Neural cell (in vitro differentiated cells): ENCODE measurements around the gene SLC6A8.

Experiments used
- EZH2 ChIP-seq: fragments of 200-600, 300-800 bp; shearing (Covaris generic), sonication (generic); IDR thresholded peaks from 2 replicates; pipeline ENCODE4 v1.6.1; 2014; ENCODE audit warnings: antibody characterized with exemption, low read length, borderline replicate concordance, mild to moderate bottlenecking; ENCODE audit not compliant: insufficient read depth, poor library complexity, severe bottlenecking
- POLR2AphosphoS5 ChIP-seq: IDR thresholded peaks from 2 replicates; pipeline ENCODE4 v1.6.1; 2012
- TF ChIP-seq, protein P1 (sequence below): fragments of 450-650 bp; IDR thresholded peaks from 2 replicates; pipeline ENCODE4 v1.5.1; 2014; ENCODE audit warnings: antibody characterized with exemption, mild to moderate bottlenecking, moderate library complexity; ENCODE audit not compliant: poor library complexity, severe bottlenecking

DNA sequence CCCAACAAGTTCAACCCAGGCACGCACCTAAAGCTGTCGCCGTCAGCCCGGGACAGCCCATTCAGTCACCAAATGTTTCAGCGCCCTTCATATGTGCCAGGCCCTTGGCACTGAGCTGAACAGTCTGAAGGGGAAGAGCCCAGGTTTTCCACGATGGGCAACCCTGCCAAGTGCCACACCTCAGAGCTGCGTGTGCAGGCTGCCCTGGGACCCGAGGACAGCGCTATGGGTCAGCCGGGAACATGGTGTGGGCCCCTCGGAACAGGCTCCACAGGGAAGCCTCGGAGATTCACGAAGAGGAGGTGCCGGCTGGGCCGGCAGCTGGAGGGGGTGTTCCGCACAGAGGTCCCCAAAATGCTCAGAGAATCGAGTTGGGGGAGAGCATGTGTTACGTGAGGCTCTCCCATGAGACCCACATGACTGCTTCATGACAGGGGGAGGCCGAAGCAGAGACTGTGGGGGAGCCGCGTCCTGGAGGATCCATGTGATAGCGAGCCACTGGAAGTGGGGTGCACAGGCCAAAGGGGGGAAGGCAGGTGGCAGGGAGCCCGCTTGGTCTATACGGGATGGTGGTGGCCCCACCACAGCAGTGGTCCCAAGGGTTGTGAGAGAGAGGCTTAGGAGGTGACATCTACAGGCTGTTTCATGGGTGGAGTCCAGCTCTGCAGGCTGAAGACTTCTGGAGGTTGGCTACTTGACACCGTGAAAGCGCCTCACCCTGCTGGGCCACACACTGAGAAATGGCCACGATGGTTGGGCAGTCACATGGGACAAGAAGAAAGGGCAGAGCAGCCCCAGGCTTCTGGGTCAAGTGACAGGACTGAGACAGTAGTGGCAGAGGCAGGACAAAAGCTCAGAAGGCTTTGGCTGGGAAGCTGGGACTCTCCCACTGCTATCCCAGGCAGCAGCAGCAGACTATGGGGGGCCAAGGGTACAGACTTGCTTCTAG is 22.3 kb downstream of the SLC6A8 start:
- TF ChIP-seq EZH2 (no peak), POLR2AphosphoS5 (no peak)
- TF ChIP-seq, protein P1, sequence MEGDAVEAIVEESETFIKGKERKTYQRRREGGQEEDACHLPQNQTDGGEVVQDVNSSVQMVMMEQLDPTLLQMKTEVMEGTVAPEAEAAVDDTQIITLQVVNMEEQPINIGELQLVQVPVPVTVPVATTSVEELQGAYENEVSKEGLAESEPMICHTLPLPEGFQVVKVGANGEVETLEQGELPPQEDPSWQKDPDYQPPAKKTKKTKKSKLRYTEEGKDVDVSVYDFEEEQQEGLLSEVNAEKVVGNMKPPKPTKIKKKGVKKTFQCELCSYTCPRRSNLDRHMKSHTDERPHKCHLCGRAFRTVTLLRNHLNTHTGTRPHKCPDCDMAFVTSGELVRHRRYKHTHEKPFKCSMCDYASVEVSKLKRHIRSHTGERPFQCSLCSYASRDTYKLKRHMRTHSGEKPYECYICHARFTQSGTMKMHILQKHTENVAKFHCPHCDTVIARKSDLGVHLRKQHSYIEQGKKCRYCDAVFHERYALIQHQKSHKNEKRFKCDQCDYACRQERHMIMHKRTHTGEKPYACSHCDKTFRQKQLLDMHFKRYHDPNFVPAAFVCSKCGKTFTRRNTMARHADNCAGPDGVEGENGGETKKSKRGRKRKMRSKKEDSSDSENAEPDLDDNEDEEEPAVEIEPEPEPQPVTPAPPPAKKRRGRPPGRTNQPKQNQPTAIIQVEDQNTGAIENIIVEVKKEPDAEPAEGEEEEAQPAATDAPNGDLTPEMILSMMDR = no peak
